Liver (tissue), 9 donors: ENCODE data around the gene TAPBP. TPM values are rescaled to one million over a fixed set of nuclear protein-coding genes. Genes with fewer than 3 reads are reported as not detected.

Source experiments
- DNase-seq: peaks from one replicate; pipeline ENCODE4 v3.0.0-alpha.2; 2017; ENCODE audit warnings: low spot score
- H3K27ac ChIP-seq, 2 donors: one replicate each; pipeline ENCODE4 v1.7.0; 2013; ENCODE audit warnings: inconsistent platforms in 2 of 2, low read length in 2 of 2, control low read depth in 1 of 2, low read depth in 1 of 2, mild to moderate bottlenecking in 1 of 2
- H3K27me3 ChIP-seq, 4 donors: one replicate each; pipeline versions ENCODE4 v1.6.1 to v1.7.0; 2013; ENCODE audit warnings: low read length in 3 of 4, inconsistent platforms in 1 of 4, mild to moderate bottlenecking in 1 of 4, moderate library complexity in 1 of 4; ENCODE audit not compliant: control insufficient read depth in 4 of 4, insufficient read depth in 4 of 4
- H3K36me3 ChIP-seq, 4 donors: one replicate each; pipeline versions ENCODE4 v1.6.1 to v1.7.0; 2013; ENCODE audit warnings: low read length in 3 of 4, mild to moderate bottlenecking in 3 of 4, low read depth in 1 of 4, moderate library complexity in 1 of 4; ENCODE audit not compliant: control insufficient read depth in 4 of 4, insufficient read depth in 3 of 4
- H3K4me1 ChIP-seq, 4 donors: one replicate each; pipeline versions ENCODE4 v1.6.1 to v1.7.0; 2013; ENCODE audit warnings: low read length in 3 of 4, mild to moderate bottlenecking in 3 of 4, moderate library complexity in 1 of 4; ENCODE audit not compliant: control insufficient read depth in 4 of 4, insufficient read depth in 4 of 4
- H3K4me3 ChIP-seq, 3 donors: one replicate each; pipeline versions ENCODE4 v1.6.1 to v1.7.0; 2013; ENCODE audit warnings: low read length in 3 of 3, control low read depth in 1 of 3, low read depth in 1 of 3, mild to moderate bottlenecking in 1 of 3
- H3K9ac ChIP-seq, 2 donors: one replicate each; pipeline ENCODE4 v1.7.0; 2013; ENCODE audit warnings: low read length in 2 of 2, mild to moderate bottlenecking in 2 of 2, moderate library complexity in 2 of 2, control low read depth in 1 of 2, low read depth in 1 of 2
- H3K9me3 ChIP-seq, 4 donors: one replicate each; pipeline versions ENCODE4 v1.6.1 to v1.7.0; 2013; ENCODE audit warnings: low read length in 3 of 4; ENCODE audit not compliant: control insufficient read depth in 4 of 4
- ATF3 ChIP-seq: IDR thresholded peaks from 2 replicates; pipeline ENCODE4 v1.6.1; 2016; ENCODE audit warnings: antibody characterized with exemption
- EGR1 ChIP-seq, 2 donors: IDR thresholded peaks; 2 replicates each; pipeline ENCODE4 v1.6.1; 2016 to 2018; ENCODE audit warnings: antibody characterized with exemption in 2 of 2, low read depth in 2 of 2
- FOXA1 ChIP-seq: IDR thresholded peaks from 2 replicates; pipeline ENCODE4 v1.6.1; 2016; ENCODE audit warnings: antibody characterized with exemption
- FOXA2 ChIP-seq: IDR thresholded peaks from 2 replicates; pipeline ENCODE4 v1.6.1; 2016; ENCODE audit warnings: antibody characterized with exemption
- GABPA ChIP-seq, 2 donors: IDR thresholded peaks in 1 of 2; conservative IDR thresholded peaks in 1 of 2; 2 replicates each; pipeline ENCODE4 v1.6.1; 2016; ENCODE audit warnings: antibody characterized with exemption in 2 of 2, mild to moderate bottlenecking in 1 of 2, moderate library complexity in 1 of 2
- HNF4A ChIP-seq, 2 donors: conservative IDR thresholded peaks; 2 replicates each; pipeline ENCODE4 v1.6.1; 2016; ENCODE audit warnings: antibody characterized with exemption in 2 of 2, mild to moderate bottlenecking in 2 of 2
- JUND ChIP-seq, 2 donors: IDR thresholded peaks; 2 replicates each; pipeline ENCODE4 v1.6.1; 2016; ENCODE audit warnings: antibody characterized with exemption in 2 of 2
- NR2F2 ChIP-seq: IDR thresholded peaks from 2 replicates; pipeline ENCODE4 v1.6.1; 2016; ENCODE audit warnings: antibody characterized with exemption
- RAD21 ChIP-seq, 2 donors: IDR thresholded peaks; 2 replicates each; pipeline ENCODE4 v1.6.1; 2016; ENCODE audit warnings: antibody characterized with exemption in 2 of 2, mild to moderate bottlenecking in 2 of 2
- RXRA ChIP-seq, 2 donors: IDR thresholded peaks; 2 replicates each; pipeline ENCODE4 v1.6.1; 2017 to 2018; ENCODE audit warnings: antibody characterized with exemption in 2 of 2, mild to moderate bottlenecking in 1 of 2
- SP1 ChIP-seq: IDR thresholded peaks from 2 replicates; pipeline ENCODE4 v1.6.1; 2018; ENCODE audit warnings: antibody characterized with exemption, mild to moderate bottlenecking
- TAF1 ChIP-seq: conservative IDR thresholded peaks from 2 replicates; pipeline ENCODE4 v1.6.1; 2016; ENCODE audit warnings: antibody characterized with exemption, mild to moderate bottlenecking
- ZBTB33 ChIP-seq: IDR thresholded peaks from 2 replicates; pipeline ENCODE4 v1.6.1; 2016; ENCODE audit warnings: antibody characterized with exemption
- WGBS: extraction: QIAGEN DNeasy Blood & Tissue Kit; methylation state at CpG from one replicate; pipeline ENCODE4 v1.1.7; 2013; 5-methylcytosine and 5-hydroxymethylcytosine counted together
- polyA plus RNA-seq, 2 donors: library from polyadenylated mRNA; stranded (reverse) in 1 of 2; unstranded in 1 of 2; fragments of 200-250 nt in 1 of 2; fragments of >200 nt in 1 of 2; fragmentation: Nextera tagmentation in 1 of 2; extraction: Ambion mirVana in 1 of 2; gene quantifications; one replicate each; pipeline versions ENCODE4 v1.2.1 to v1.2.3, GENCODE V29; 2013 to 2015
- total RNA-seq, 2 donors: library from RNA; depleted of rRNA; stranded (reverse); fragments of >200 nt; gene quantifications; one replicate each; pipeline ENCODE4 v1.2.3, GENCODE V29; 2014
- TF ChIP-seq, protein P1 (sequence below): IDR thresholded peaks from 2 replicates; pipeline ENCODE4 v1.6.1; 2016; ENCODE audit warnings: antibody characterized with exemption
- TF ChIP-seq, protein P2 (sequence below): fragments of 150-350 bp; IDR thresholded peaks from 2 replicates; pipeline ENCODE4 v1.5.1; 2017; ENCODE audit warnings: improper control_type of control experiment, low read depth, low read length; ENCODE audit not compliant: missing input control
- TF ChIP-seq, protein P3 (sequence below): IDR thresholded peaks from 2 replicates; pipeline ENCODE4 v1.6.1; 2016; ENCODE audit warnings: antibody characterized with exemption, mild to moderate bottlenecking
- donor health status: healthy.
- donor health status: healthy.
- donor health status: healthy.
- donor health status: healthy.
- donor health status: healthy.

The TAPBP gene
- total and polyA plus RNA-seq, 4 donors = 47.9 to 74.0 (median 51.0) TPM

- peak; percentile 53 for TF ChIP-seq SP1
Observed at GRCh38 chr6:33271468-33272274, 42.2 kb downstream of the TAPBP start, which contains the start of the genes RPS18 and VPS52 (continued).

- Histone ChIP-seq H3K27me3 (no peaks in the 10 kb centered on the region), H3K9me3 (no peaks in the 10 kb centered on the region), H3K36me3 (peaks cover 3 to 53% (median 36%) of the 10 kb centered on the region in 4 donors), H3K4me3 (peak overlapping the region; percentile 64 to 97 (median 96)), H3K4me1 (peaks cover 9 to 42% (median 34%) of the 10 kb centered on the region in 4 donors), H3K9ac (peak overlapping the region; percentile 97 to 98), H3K27ac (peak overlapping the region; percentile 83 to 87)
- DNase-seq = no peak
- no peak for TF ChIP-seq GABPA (IDR thresholded peaks at IDR 0.05 in 1 of 2, conservative IDR thresholded peaks at IDR 0.05 in 1 of 2)
- no peak for TF ChIP-seq RXRA (IDR thresholded peaks at IDR 0.05)
- no peak for TF ChIP-seq HNF4A (conservative IDR thresholded peaks at IDR 0.05)
- TF ChIP-seq TAF1 = no peak
- no peak for TF ChIP-seq RAD21 (IDR thresholded peaks at IDR 0.05)
- no peak for TF ChIP-seq EGR1 (IDR thresholded peaks at IDR 0.05; ENCODE audit: low read depth in 2 of 2)
- TF ChIP-seq, protein P1, sequence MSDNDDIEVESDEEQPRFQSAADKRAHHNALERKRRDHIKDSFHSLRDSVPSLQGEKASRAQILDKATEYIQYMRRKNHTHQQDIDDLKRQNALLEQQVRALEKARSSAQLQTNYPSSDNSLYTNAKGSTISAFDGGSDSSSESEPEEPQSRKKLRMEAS = no peak
- TF ChIP-seq ZBTB33 = no peak
- TF ChIP-seq, protein P2, sequence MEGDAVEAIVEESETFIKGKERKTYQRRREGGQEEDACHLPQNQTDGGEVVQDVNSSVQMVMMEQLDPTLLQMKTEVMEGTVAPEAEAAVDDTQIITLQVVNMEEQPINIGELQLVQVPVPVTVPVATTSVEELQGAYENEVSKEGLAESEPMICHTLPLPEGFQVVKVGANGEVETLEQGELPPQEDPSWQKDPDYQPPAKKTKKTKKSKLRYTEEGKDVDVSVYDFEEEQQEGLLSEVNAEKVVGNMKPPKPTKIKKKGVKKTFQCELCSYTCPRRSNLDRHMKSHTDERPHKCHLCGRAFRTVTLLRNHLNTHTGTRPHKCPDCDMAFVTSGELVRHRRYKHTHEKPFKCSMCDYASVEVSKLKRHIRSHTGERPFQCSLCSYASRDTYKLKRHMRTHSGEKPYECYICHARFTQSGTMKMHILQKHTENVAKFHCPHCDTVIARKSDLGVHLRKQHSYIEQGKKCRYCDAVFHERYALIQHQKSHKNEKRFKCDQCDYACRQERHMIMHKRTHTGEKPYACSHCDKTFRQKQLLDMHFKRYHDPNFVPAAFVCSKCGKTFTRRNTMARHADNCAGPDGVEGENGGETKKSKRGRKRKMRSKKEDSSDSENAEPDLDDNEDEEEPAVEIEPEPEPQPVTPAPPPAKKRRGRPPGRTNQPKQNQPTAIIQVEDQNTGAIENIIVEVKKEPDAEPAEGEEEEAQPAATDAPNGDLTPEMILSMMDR = no peak
- no peak for TF ChIP-seq NR2F2
- TF ChIP-seq SP1 = no peak
- TF ChIP-seq FOXA2 = no peak
- TF ChIP-seq, protein P3, sequence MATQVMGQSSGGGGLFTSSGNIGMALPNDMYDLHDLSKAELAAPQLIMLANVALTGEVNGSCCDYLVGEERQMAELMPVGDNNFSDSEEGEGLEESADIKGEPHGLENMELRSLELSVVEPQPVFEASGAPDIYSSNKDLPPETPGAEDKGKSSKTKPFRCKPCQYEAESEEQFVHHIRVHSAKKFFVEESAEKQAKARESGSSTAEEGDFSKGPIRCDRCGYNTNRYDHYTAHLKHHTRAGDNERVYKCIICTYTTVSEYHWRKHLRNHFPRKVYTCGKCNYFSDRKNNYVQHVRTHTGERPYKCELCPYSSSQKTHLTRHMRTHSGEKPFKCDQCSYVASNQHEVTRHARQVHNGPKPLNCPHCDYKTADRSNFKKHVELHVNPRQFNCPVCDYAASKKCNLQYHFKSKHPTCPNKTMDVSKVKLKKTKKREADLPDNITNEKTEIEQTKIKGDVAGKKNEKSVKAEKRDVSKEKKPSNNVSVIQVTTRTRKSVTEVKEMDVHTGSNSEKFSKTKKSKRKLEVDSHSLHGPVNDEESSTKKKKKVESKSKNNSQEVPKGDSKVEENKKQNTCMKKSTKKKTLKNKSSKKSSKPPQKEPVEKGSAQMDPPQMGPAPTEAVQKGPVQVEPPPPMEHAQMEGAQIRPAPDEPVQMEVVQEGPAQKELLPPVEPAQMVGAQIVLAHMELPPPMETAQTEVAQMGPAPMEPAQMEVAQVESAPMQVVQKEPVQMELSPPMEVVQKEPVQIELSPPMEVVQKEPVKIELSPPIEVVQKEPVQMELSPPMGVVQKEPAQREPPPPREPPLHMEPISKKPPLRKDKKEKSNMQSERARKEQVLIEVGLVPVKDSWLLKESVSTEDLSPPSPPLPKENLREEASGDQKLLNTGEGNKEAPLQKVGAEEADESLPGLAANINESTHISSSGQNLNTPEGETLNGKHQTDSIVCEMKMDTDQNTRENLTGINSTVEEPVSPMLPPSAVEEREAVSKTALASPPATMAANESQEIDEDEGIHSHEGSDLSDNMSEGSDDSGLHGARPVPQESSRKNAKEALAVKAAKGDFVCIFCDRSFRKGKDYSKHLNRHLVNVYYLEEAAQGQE = no peak
- TF ChIP-seq JUND (IDR thresholded peaks at IDR 0.05) = no peak
- TF ChIP-seq ATF3 = no peak
- TF ChIP-seq FOXA1 = no peak
- WGBS = 4% methylated on average over 7 of the region's 7 CpGs
Observed at GRCh38 chr6:33271117-33271467, 42.8 kb downstream of the TAPBP start.
